Mononuclear cell (primary cell): ENCODE results near the gene NPAS2. TPM values are rescaled to one million over a fixed set of nuclear protein-coding genes. Genes with fewer than 3 reads are reported as not detected.

Experiments used
- H3K27me3 ChIP-seq: 2 replicates; pipeline ENCODE4 v1.6.0; 2011; ENCODE audit warnings: low read length, control low read depth; ENCODE audit not compliant: insufficient read depth
- H3K4me1 ChIP-seq: 2 replicates; pipeline ENCODE4 v1.5.1; 2011; ENCODE audit warnings: mild to moderate bottlenecking, low read length, control low read depth; ENCODE audit not compliant: insufficient read depth
- H3K4me3 ChIP-seq: 2 replicates; pipeline ENCODE4 v1.5.1; 2011; ENCODE audit warnings: mild to moderate bottlenecking, low read length, moderate library complexity
- H3K9me3 ChIP-seq: 2 replicates; pipeline ENCODE4 v1.5.1; 2011; ENCODE audit warnings: low read depth, mild to moderate bottlenecking, control low read depth, low read length
- total RNA-seq: library from RNA; depleted of rRNA; stranded (reverse); fragments of >200 nt; gene quantifications from one replicate; pipeline ENCODE4 v1.2.3, GENCODE V29; 2012

Gene NPAS2
- total RNA-seq, 1 donor = 2.4 TPM

DNA sequence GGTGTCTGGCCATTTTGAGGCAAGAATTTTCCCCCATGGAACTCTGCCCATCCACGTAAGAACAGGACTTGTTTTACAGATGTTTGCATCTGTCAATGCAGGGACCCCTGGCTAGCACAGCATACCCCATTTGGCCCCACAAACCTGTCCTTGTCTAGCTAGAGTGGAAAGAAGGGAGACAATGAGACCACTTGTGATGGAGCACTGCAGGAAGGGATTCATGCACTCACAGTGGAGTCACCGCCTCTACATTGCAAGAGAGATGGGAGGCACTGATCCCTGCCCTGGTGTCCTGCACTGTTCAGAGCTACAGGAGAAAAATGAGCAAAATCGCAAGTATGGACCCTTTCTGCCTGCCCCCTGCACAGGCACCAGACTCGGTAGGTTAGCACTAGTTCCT lies 32.5 kb downstream of the NPAS2 start:
- Histone ChIP-seq H3K4me3 (no peak overlapping the region), H3K4me1 (no peaks in the 10 kb centered on the region), H3K9me3 (no peaks in the 10 kb centered on the region), H3K27me3 (no peaks in the 10 kb centered on the region)

DNA sequence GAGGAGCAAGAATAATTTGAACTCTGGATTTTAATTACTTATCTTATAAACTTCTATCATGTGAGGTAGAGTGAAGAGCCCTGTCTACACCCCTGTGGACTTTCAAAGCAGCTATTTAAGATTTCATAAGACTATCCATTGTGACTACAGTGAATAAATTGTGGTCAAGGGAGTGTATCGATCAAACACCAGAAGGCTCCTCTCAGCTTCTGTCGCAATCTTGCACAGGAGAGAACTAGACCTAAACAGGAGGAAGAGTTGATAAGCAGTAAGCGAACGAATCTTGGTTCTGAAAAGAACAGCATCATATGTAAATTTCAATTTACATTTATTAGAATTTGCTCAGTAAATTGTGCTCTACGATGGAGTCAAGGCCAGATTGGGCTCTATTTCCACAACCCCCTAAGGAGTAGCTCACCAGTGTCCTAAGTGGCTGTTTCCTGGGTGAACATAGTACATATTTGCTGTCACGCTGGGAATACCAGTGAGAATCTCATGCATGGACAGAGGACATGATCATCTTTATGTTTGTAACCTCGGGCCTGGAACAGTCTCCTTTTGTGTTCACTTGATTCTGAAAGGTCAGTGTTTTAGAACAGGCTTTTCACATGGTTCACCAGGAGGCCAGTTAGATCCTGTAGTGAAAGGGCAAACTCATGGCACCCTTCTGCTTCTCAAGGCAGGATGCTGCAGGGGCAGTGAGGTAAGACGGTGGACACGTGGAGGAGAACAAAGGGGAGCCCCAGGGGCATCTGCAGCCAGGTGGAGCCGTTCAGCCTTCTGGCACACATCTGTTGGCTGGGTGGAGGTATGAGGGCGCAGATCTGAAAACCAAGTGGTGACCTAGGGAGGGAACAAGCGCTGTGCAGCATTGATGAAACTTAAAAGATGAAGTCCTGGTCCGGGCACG lies 33.3 kb downstream of the NPAS2 start:
- H3K9me3 ChIP-seq = no peaks in the 10 kb centered on the region
- H3K27me3 ChIP-seq = no peaks in the 10 kb centered on the region
- no peaks in the 10 kb centered on the region for H3K4me1 ChIP-seq
- H3K4me3 ChIP-seq = no peak overlapping the region

DNA sequence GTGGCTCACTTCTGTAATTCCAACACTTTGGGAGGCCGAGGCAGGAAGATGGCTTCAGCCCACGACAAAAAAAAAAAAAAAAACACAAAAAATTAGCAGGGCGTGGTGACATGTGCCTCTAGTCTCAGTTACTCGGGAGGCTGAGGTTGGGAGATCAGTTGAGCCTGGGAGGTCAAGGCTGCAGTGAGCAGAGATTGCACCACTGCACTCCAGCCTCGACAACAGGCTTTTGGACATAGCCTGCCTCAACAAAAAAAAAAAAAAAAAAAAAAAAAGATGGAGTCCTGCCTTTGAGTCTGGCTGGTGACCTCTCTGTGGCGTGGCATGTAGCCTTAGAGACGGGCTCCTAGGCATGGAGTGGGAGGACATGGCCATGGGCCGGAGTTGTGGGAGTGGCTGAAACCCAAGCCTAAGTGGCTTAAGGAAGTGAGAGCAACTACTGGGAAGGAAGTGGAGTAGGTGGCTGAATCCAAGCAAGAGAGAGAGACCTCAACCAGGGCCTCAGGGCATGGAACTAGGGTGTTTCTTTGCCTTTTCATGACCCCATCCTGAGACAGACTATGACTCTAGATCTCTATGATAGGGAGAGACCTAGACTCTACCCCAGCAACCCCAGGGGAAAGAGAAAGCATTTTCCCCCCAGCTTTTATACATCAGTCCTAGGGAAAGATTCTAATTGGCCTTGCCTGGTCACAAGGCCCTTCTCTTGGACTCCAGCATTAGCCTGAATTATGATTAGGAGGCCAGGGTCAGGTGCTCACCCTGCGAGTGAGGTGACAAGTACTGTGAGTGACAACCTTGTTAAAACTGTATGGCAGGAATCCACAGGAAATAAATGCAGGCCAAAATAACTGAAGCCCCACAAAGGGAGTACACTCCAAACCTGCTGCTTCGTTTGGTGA lies 34.2 kb downstream of the NPAS2 start:
- Histone ChIP-seq H3K4me3 (no peak overlapping the region), H3K9me3 (no peaks in the 10 kb centered on the region), H3K4me1 (no peaks in the 10 kb centered on the region), H3K27me3 (no peaks in the 10 kb centered on the region)

DNA sequence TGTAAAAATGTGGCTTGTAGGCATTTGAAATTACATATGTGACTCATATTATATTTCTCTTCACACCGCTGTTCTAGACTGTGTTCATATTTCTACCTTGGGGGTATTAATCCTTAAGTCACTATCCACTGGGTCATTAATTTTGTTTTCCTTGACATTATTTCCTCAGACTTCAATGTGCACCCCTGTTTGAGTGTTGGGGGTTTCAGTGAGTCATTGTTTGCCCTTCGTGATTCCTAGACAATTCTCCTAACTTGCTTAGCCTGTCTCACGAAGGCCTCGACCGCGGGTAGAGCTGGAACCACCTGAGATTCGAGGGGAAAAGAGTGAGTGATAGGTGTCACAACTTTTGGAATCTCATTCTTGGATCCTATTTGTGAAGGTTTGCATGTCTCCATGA lies 35.1 kb downstream of the NPAS2 start:
- no peaks in the 10 kb centered on the region for H3K27me3 ChIP-seq
- no peak overlapping the region for H3K4me3 ChIP-seq
- no peaks in the 10 kb centered on the region for H3K9me3 ChIP-seq
- no peaks in the 10 kb centered on the region for H3K4me1 ChIP-seq

DNA sequence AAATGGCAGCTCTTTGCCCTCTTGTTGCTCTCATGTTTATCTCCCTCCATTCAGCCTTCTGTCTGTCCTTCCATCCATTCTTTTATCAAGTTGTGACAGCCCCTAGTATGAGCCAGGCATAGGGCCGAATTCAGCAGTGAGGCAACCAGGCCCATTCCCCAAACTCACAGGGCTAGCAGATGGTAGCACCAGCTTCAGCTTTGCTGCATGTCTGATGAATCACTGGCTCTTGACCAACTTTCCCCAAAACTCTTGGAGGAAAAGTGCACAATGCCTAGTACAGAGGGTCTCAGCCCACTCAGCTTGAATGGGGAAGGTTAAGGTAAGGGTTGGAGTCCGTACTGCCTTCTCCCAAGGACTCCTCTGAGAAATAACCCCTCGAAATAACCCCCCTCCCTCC lies 35.7 kb downstream of the NPAS2 start:
- Histone ChIP-seq H3K9me3 (no peaks in the 10 kb centered on the region), H3K27me3 (no peaks in the 10 kb centered on the region)

DNA sequence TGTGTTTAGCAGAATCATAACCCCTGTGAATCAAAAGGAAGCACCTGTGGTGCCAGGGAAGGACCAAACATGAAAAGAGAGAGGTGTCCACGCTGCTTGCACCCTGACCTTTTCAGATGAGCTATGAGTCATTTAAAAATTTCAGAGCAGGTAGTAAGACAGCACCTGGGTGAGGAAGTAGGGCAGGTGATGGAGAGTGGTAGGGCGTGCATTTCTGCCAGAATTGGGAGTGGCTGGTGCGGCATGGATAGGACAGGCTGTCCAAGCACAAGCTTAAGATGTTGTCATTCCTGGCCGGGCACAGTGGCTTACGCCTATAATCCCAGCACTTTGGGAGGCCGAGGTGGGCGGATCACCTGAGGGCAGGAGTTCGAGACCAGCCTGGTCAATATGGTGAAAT lies 36.8 kb downstream of the NPAS2 start:
- Histone ChIP-seq H3K4me1 (no peaks in the 10 kb centered on the region), H3K9me3 (no peaks in the 10 kb centered on the region), H3K4me3 (no peak overlapping the region), H3K27me3 (no peaks in the 10 kb centered on the region)

More for the DNA sequence above, 35.7 kb downstream of the NPAS2 start:
- Histone ChIP-seq H3K4me3 (no peak overlapping the region), H3K4me1 (no peaks in the 10 kb centered on the region)

DNA sequence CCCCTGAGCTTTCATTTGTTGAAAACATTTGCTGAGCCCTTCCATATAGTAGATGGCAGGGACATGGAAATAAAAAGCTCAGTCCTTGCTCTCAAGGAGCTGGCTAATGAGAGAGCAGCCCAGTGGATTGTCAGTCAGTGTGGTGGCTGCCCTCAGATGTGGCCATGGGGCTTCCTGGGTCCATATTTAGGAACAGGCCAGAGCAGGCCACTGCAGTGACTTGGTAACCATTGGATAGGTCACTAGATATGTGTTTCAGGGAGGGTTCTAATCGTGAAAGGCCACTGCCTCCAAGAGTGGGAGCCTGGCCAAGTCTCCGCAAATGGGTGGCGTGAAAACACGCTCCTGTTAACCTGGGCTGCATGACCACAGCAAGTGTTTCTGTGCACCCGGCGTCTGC lies 37.4 kb downstream of the NPAS2 start:
- no peaks in the 10 kb centered on the region for H3K4me1 ChIP-seq
- H3K4me3 ChIP-seq = no peak overlapping the region
- no peaks in the 10 kb centered on the region for H3K27me3 ChIP-seq
- no peaks in the 10 kb centered on the region for H3K9me3 ChIP-seq

DNA sequence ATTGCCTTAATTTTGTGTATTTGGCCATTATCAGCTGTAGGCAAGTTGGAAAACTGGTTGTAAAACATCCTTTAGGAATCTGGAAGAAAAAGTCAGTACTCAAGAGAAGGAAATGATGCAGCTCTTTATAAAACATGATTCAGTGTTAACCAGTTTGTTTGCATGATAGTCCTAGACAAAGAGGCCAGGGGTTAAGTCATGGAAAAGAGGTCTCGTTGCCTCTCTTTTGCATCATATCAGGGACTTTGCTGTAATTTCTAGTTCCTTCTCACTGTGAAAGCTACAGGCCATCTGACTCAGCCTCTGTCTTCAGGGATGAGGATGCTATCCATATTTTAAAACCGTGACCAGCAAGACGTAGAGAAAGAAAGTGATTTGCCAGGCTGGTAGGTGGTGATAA lies 38.0 kb downstream of the NPAS2 start:
- no peaks in the 10 kb centered on the region for H3K9me3 ChIP-seq
- H3K27me3 ChIP-seq = no peaks in the 10 kb centered on the region
- no peaks in the 10 kb centered on the region for H3K4me1 ChIP-seq
- H3K4me3 ChIP-seq = no peak overlapping the region

DNA sequence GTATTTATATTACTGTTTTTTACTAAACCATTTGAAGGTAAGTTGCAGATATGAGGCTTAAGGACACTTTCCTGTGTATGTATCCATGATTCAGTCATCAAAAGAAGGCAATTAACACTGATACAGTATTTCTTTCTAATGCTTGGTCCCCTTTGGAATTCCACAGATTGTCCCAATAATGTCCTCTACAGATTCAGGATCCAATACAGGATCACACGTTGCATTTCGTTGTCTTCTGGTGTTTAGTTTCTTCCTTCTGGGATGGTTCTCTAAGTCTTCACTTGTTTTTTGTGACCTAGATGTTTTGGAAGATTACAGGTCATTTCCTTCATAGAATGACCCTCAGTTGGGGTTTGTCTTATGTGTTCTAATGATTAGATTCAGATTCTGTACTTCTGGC lies 40.0 kb downstream of the NPAS2 start:
- no peak overlapping the region for H3K4me3 ChIP-seq
- H3K4me1 ChIP-seq = no peaks in the 10 kb centered on the region
- no peaks in the 10 kb centered on the region for H3K9me3 ChIP-seq
- no peaks in the 10 kb centered on the region for H3K27me3 ChIP-seq

DNA sequence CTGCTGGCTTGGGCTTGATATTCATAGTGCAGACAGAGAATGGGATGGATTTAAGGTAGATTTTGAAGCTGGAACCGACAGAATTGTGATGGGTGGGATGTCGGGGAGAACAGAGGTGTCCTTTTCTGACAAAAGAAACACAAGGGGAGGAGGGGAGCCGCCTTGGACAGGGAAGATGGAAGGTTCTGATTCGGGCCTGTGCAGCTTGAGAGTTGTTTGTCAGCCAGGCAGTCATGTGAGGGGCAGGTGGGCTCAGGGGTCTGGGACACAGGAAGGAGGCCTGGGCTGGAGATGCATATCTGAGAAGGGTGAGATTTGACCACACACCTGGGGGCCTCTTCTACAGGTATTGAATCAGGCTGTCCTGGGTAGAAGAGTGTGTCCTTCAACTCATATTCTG lies 41.4 kb downstream of the NPAS2 start:
- H3K9me3 ChIP-seq = no peaks in the 10 kb centered on the region
- H3K4me1 ChIP-seq = no peaks in the 10 kb centered on the region
- H3K4me3 ChIP-seq = no peak overlapping the region
- no peaks in the 10 kb centered on the region for H3K27me3 ChIP-seq

DNA sequence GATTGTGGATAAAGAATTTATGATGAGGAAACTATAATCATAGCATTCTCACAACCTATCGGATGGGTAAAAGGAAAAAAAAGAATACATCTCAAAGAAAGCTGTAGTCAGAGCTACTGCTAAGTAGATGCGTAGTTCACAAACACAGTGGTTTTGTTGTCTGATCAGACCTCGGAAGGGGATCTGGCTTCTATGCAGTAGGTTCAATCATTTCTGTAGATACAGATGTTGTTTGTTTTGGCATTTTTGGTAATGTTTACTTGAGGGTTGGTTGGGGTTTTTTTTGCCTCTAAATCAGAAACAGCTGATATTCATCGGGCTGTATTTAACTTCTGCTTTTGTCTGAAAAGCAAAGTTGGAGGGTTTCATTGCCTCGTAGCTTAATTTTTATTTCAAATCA lies 42.1 kb downstream of the NPAS2 start:
- H3K4me3 ChIP-seq = no peak overlapping the region
- H3K9me3 ChIP-seq = no peaks in the 10 kb centered on the region
- H3K27me3 ChIP-seq = no peaks in the 10 kb centered on the region
- no peaks in the 10 kb centered on the region for H3K4me1 ChIP-seq

DNA sequence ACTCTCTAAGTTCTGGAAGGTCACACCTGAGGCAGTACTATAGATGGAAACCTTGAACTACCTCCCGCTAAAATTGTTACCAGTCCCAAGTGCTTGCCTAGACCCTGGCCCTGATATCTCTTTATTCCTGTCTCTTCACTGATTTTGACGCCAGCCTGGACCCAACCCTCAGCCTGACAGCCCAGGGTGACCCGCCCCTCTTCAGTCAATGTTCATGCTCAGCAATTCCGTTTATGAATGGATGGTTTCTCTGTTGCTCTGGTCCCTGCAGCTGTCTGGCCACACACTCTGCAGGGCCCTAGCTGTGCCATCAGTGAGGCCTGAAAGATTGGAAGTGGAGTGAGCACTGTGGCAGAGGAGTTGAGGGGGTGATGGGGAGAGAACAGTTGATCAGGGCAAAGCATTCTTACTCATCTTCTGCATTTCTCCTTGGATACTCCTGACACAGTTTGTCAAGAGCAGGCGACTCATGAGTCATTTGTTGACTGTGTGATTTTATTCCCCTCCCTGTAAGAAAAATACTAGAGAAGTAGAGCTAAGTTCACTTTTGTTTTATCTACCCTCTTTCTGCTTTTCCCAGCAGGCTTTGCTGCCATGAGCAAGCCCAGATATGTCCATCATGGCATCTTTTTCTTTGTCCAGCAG lies 46.0 kb downstream of the NPAS2 start:
- Histone ChIP-seq H3K27me3 (no peaks in the 10 kb centered on the region), H3K4me3 (no peak overlapping the region), H3K4me1 (no peaks in the 10 kb centered on the region), H3K9me3 (peaks cover 6% of the 10 kb centered on the region)

DNA sequence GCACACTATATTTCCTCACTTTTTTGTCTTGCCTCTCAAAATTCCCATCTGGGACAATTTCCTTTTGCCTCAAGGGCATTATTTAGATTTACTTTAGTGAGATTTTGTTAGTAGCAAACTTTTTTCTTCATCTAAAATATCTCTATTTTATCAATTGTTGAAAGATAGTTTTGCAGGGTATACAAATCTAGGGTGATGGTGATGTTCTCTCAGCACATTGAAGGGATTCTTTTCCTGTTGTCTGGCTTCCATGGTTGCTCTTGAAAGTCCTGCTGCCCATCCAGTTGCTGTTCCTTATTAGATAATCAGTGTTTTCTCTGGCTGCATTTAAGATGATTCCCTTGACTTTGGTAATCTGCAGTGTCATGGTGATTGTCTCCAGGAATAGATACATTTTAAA lies 48.1 kb downstream of the NPAS2 start:
- H3K4me1 ChIP-seq = no peaks in the 10 kb centered on the region
- peaks cover 6% of the 10 kb centered on the region for H3K9me3 ChIP-seq
- H3K27me3 ChIP-seq = no peaks in the 10 kb centered on the region
- H3K4me3 ChIP-seq = no peak overlapping the region

DNA sequence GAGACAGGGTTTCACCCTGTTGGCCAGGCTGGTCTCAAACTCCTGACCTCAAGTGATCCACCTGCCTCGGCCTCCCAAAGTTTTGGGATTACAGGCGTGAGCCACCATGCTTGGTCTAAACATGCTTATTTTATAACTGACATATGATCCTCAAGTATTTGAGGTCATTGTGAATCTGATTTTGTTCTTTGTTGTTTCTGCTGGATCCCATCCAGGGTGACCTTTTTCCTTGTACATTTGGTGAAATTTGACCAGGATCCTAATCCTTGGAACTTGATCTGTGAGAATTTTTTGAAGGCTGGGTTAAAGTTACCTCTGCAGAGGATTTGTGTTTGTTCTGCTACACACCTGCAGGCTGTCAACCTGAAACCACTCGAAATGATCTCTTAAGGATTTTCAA lies 49.2 kb downstream of the NPAS2 start:
- Histone ChIP-seq H3K9me3 (peaks cover 6% of the 10 kb centered on the region), H3K27me3 (no peaks in the 10 kb centered on the region), H3K4me1 (no peaks in the 10 kb centered on the region), H3K4me3 (no peak overlapping the region)
